IPS DF 4.7 (cell line): ENCODE data around the gene SUSD1.

Experiments used
- DNase-seq: peaks from one replicate; pipeline ENCODE4 v3.0.0-alpha.2; 2013; ENCODE audit warnings: low spot score; ENCODE audit errors: extremely low read depth

The SUSD1 gene

GRCh38 chr9:112044186-112044585, 130.9 kb downstream of the SUSD1 start:
- no peak for DNase-seq

GRCh38 chr9:112043423-112043822, 131.7 kb downstream of the SUSD1 start:
- DNase-seq: no peak

GRCh38 chr9:112042769-112043168, 132.3 kb downstream of the SUSD1 start:
- DNase-seq: no peak

GRCh38 chr9:112042244-112042638, 132.9 kb downstream of the SUSD1 start:
- no peak for DNase-seq

GRCh38 chr9:112041536-112042243, 133.4 kb downstream of the SUSD1 start:
- peak; percentile 51 for DNase-seq

- DNase-seq: no peak
Measured at GRCh38 chr9:112041199-112041535, 133.9 kb downstream of the SUSD1 start.

GRCh38 chr9:112038017-112038408, 137.1 kb downstream of the SUSD1 start:
- no peak for DNase-seq

- DNase-seq: no peak
Measured at GRCh38 chr9:112037281-112038016, 137.6 kb downstream of the SUSD1 start.

GRCh38 chr9:112035166-112035826, 139.8 kb downstream of the SUSD1 start:
- no peak for DNase-seq

GRCh38 chr9:112034216-112034611, 140.9 kb downstream of the SUSD1 start:
- no peak for DNase-seq

- no peak for DNase-seq
Measured at GRCh38 chr9:112033237-112034215, 141.6 kb downstream of the SUSD1 start.

- no peak for DNase-seq
Measured at GRCh38 chr9:112032743-112033142, 142.4 kb downstream of the SUSD1 start.

GRCh38 chr9:112032009-112032408, 143.1 kb downstream of the SUSD1 start:
- no peak for DNase-seq

GRCh38 chr9:112031400-112031799, 143.7 kb downstream of the SUSD1 start:
- DNase-seq: no peak

GRCh38 chr9:112029921-112030444, 145.1 kb downstream of the SUSD1 start:
- no peak for DNase-seq

- no peak for DNase-seq
Measured at GRCh38 chr9:112028242-112029221, 146.6 kb downstream of the SUSD1 start.

GRCh38 chr9:112025850-112026249, 149.2 kb downstream of the SUSD1 start:
- no peak for DNase-seq

- no peak for DNase-seq
Measured at GRCh38 chr9:112021742-112022141, 153.4 kb downstream of the SUSD1 start.

GRCh38 chr9:112020680-112021596, 154.2 kb downstream of the SUSD1 start:
- DNase-seq: no peak
